OCI-LY7 (cell line): Measurements from ENCODE around the gene RAD51B.

Experiments used
- EZH2phosphoT487 ChIP-seq: fragments of 200-600 bp; sonication (generic); IDR thresholded peaks from 2 replicates; pipeline ENCODE4 v1.6.1; 2018; ENCODE audit warnings: low read depth, borderline replicate concordance, mild to moderate bottlenecking, mixed run types, antibody characterized with exemption, low read length, moderate library complexity, mixed read lengths
- TF ChIP-seq, protein P1 (sequence below): fragments of 200-600 bp; sonication (generic); conservative IDR thresholded peaks from 2 replicates; pipeline ENCODE4 v1.5.1; 2014; ENCODE audit warnings: mild to moderate bottlenecking, antibody characterized with exemption, low read length, moderate library complexity, mixed read lengths

DNA sequence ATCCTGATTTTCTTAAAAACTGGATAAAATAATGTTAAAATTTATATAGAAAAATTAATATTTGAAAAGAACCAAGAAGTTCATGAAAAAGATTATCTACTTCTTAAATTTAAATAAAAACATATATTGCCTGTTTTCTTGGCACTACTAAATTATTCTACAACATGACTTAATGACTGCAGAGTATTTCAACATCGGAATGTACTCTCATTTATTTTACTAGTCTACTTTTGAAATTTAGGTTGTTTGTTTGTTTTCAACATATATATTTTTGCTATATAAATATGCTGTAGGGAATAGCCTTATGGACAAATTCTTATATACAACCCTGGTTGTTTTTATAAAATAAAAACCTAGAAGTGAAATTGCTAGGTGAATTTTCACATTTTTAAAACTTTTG is 231.6 kb downstream of the RAD51B start:
- TF ChIP-seq, protein P1, sequence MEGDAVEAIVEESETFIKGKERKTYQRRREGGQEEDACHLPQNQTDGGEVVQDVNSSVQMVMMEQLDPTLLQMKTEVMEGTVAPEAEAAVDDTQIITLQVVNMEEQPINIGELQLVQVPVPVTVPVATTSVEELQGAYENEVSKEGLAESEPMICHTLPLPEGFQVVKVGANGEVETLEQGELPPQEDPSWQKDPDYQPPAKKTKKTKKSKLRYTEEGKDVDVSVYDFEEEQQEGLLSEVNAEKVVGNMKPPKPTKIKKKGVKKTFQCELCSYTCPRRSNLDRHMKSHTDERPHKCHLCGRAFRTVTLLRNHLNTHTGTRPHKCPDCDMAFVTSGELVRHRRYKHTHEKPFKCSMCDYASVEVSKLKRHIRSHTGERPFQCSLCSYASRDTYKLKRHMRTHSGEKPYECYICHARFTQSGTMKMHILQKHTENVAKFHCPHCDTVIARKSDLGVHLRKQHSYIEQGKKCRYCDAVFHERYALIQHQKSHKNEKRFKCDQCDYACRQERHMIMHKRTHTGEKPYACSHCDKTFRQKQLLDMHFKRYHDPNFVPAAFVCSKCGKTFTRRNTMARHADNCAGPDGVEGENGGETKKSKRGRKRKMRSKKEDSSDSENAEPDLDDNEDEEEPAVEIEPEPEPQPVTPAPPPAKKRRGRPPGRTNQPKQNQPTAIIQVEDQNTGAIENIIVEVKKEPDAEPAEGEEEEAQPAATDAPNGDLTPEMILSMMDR = no peak
- no peak for TF ChIP-seq EZH2phosphoT487
